Stimulated activated CD4-positive, alpha-beta T cell treated with anti-CD3 and anti-CD28 coated beads, Interleukin-2, amount 100 ng/mL, for 4 hours (primary cell): ENCODE measurements around the gene CTDSPL.

ENCODE experiments used
- DNase-seq: peaks from one replicate; pipeline ENCODE4 v3.0.0-alpha.2; 2020; ENCODE audit warnings: low read depth

The CTDSPL gene

GRCh38 chr3:38002940-38003339 is 141.3 kb downstream of the CTDSPL start:
- no peak for DNase-seq

DNA sequence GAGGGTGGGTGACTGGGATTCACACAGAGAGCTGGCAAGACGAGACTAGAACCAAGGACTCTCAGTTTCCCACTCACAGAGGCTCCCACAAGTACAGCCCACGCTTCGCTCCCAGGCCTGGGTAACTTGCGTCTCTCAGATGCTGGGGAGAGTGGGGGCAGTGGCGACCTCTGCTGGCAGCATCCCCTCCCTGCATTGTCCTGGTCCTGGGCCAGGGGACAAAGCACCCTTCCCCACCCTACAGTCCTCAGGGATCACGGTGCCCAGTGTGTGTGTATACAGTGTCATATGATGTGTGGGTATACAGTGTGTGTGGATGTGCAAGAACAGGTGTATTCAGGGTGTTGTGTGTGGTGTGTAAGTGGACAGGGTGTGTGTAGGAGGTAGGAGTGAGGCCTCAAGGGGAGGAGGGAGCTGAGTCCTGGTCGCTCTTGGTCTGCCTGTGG is 141.7 kb downstream of the CTDSPL start:
- peak; percentile 46 for DNase-seq

DNA sequence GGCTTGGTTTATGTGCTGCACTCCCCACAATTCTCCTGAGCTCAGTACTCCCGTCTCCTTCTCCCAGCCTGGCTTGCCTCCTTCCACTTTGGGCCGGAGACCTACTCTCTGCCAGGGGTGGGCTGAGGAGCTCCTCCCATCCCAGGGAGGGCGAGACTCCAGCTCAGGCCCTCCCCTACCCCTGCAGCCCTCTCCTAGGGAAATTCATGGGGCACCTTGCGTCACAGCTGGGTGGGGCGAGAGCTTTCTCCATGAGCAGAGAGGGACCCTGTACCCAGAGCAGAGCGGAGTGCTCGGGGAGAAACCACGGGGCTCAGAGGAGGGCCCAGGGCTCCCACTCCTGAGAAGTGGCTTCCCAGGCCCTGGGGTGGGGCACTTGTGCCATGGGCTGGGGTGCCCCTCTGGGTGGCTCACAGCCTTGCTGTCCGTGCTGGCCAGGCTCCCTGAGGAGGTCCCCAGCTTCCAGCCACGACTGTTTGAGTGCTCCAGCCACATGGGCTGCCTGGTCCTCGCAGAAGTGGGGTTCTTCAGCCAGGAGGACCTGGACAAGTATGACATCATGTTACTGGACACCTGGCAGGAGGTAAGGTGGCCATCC is 142.2 kb downstream of the CTDSPL start:
- no peak for DNase-seq

DNA sequence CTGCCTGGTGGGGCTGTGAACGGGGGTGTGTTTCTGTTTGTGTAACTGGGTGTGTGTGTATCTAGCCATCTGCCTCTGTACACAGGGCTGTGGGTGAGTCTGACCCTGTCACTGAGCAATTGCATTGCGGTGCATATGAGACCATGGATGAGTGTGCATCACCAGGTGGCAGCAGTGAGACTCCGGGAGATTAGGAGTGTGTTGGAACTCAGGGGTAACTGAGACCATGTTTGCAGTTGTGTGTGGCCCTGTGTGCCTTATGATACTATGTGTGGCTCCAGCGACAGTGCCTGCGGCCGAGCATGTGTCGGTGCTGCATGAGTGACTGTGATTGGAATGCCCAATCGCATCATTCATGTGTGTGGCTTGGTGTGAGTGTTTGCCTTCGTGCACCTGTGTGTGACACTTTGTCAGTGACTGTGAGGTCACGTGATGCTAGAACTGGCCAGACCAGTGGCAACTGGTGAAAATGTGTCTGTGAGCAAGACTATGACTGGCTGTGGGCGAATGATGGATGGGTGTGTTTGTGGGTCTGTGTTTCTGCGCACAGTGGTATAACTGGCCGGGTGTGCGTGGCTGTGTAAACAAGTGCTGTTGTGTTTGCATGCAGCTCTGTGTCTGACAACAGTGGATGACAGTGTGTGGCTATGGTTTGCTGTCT is 142.9 kb downstream of the CTDSPL start:
- peak; percentile 52 for DNase-seq

- DNase-seq, result no peak
Observed at GRCh38 chr3:38005076-38006020, 143.7 kb downstream of the CTDSPL start.

DNA sequence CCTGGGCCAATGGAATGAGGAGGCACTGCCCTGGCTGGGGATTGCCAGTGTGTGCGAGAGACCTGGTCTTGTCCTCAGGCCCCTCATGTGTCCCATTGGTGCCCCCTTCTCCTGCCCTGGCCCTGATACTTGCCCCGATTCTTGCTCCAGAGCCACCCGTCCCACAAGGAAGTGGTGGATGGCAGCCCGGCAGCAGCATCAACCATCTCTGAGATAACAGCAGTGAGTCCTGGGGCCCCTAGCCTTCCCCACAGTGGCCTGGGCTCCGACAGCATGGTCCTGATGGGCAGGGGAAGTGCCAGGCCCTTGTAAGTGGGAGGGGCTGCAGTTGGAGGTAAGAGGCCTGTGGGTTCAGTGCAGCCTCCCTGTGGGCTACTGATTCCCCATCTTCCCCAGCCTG is 144.4 kb downstream of the CTDSPL start:
- no peak for DNase-seq

DNA sequence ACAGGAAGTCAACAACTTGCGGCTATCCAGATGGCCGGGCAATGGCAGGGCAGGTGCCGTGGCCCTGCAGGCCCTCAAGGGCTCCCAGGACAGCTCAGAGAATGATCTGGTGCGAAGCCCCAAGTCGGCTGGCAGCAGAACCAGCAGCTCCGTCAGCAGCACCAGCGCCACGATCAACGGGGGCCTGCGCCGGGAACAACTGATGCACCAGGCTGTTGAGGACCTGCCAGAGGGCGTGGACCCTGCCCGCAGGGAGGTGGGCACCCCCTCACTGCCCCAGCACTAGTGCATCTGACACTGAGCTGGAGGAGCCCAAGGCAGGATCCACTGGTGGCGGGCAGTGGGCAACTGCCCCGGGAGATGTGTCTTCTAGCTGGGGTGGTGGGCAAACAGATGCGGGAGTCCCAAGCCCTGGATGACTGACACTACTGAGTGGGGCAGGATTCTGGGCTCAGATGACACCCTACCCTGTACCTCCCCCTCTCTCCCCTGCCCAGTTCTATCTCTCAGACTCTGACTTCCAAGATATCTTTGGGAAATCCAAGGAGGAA is 144.8 kb downstream of the CTDSPL start:
- no peak for DNase-seq

- no peak for DNase-seq
Observed at GRCh38 chr3:38007754-38008090, 146.0 kb downstream of the CTDSPL start.

- no peak for DNase-seq
Observed at GRCh38 chr3:38008191-38008701, 146.6 kb downstream of the CTDSPL start.

GRCh38 chr3:38008971-38009580 is 147.4 kb downstream of the CTDSPL start:
- DNase-seq, result no peak

- DNase-seq, result no peak
Observed at GRCh38 chr3:38009807-38010591, 148.3 kb downstream of the CTDSPL start.

DNA sequence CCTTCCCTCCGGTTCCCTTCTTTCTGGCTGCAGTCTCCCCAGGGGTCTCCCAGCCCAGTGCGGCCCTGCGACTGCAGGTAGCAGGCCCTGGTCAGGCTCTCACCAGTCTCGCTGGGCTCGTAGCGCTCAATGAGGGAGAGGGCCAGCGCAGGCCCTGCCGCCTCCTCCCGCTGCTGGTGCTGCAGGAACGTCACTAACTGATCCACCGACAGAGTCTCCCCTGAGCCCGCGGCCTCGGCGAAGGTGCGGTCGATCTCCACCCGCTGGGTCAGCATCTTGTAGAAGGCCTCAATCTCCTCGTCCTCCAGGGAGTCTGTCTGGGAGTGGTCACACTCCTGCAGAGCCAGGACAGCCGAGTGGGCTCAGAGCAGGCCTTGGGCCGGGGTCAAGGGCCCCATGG is 149.4 kb downstream of the CTDSPL start:
- DNase-seq, result no peak

GRCh38 chr3:38015485-38015884 is 153.8 kb downstream of the CTDSPL start:
- no peak for DNase-seq

DNA sequence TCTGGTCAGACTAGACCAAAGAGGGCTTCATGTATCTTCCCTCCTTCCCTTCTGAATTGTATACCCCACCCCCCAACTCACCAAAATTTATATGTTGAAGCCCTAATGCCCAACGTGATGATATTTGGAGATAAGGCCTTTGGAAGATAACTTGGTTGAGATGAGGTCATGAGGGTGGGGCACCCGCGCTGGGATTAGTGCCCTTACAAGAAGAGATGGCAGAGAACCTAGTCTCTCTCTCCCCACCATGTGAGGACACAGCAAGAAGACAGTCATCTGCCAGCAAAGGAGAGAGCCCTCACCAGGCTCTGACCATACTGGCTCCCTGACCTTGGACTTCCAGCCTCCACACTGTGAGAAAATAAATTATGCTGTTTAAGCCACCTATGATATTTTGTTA is 154.3 kb downstream of the CTDSPL start:
- DNase-seq, result no peak

DNA sequence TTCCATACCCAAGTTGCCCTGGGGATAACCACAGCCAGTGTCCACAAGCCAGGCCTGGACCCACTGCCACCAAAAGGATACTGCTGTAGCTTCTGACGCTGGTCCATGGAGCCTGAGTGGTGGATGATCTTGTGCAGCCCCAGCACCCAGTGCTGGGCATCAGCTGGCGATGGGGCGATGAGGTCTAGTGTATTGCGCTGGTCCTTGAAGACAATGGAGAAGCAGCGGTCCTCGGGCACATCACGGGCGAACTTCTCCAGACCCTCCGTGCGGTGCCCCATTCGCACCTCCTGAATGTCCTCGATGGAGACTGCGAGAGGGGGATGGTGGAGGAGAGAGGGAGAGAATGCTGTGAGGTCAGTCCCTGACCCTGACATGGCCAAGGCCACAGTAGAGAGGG is 154.7 kb downstream of the CTDSPL start:
- no peak for DNase-seq

DNA sequence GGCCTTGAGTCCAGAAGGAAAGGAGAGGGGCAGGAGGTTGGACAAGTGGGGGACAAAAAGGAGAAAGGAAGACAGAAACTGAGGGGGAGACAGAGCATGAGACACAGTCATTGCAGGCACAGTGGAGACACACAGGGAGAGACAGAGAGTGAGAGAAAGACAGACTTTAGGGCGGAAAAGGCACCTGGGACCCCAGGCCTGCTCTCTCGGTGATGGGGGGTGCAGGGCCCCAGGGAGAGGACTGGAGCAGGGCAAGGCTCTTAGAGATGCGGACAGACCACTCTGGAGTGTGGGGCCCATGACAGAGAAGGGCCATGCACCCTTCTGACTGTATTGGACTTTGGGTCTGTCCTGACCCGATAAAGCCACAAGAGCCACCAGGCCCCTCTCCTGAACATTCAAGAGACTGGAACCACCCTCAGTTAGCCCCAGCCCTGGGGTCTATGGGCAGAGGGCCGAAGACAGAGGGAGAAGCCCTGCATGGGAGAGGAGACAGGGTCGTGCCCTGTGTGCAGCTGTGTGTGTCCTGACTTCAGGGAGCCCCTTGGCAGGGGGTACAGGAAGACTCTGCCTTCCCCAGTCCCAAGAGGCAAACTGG is 155.3 kb downstream of the CTDSPL start:
- no peak for DNase-seq

DNA sequence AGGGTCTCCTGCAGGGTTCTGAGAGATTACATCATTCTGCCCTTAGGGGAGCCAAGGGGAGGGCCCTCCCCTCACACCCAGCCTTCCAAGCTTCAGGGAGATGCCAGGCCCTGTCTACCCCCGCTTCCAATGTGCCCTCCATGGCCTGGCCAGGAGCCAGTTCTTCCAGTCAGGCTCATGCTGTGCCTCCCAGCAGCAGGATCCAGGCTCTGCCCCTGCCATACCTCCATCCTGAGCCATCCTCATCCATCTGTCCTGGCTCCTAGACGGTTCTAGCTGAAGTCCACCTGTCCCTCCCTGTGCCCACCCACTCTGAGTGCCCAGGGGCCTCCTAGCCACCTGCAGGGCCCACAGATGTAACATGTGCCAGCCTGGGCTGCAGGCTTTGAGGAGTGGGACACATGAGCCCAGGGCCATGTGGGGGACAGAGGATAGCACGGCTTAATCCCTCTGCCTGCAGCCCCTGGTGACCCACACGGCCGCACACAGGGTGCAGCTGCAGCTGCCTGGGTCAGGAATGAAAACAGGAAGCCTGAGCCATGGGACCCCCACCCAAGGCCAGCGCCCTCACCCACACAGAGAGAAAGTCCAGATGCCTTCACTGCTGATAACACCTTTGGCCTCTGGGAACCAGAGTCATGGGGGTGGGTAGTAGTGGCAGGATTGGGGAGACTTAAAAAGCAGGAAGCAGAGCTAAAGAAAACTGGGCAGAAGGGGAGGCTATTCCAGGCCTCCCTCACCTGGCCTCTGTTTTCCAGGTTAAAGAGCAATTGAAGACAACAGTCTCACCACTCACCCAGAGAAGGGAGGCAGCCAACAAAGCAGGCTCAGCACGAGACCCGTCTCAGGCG is 156.0 kb downstream of the CTDSPL start:
- DNase-seq, result no peak

GRCh38 chr3:38018296-38019266 is 156.9 kb downstream of the CTDSPL start:
- DNase-seq, result no peak
